ENCODE measurements around the gene VRK2.

GRCh38 chr2:58035352-58035751 lies 11.3 kb upstream of the VRK2 start:
- TF ChIP-seq, protein P1, sequence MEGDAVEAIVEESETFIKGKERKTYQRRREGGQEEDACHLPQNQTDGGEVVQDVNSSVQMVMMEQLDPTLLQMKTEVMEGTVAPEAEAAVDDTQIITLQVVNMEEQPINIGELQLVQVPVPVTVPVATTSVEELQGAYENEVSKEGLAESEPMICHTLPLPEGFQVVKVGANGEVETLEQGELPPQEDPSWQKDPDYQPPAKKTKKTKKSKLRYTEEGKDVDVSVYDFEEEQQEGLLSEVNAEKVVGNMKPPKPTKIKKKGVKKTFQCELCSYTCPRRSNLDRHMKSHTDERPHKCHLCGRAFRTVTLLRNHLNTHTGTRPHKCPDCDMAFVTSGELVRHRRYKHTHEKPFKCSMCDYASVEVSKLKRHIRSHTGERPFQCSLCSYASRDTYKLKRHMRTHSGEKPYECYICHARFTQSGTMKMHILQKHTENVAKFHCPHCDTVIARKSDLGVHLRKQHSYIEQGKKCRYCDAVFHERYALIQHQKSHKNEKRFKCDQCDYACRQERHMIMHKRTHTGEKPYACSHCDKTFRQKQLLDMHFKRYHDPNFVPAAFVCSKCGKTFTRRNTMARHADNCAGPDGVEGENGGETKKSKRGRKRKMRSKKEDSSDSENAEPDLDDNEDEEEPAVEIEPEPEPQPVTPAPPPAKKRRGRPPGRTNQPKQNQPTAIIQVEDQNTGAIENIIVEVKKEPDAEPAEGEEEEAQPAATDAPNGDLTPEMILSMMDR (IDR thresholded peaks at IDR 0.05), result no peak
- TF ChIP-seq EP300 (IDR thresholded peaks at IDR 0.05), result no peak
